NOMO-1 (cell line): ENCODE data around the gene ARMH1.

ENCODE experiments used
- DNase-seq, 2 experiments: peaks; one replicate each; lab custom pipeline; 2025; ENCODE audit not compliant: unreplicated experiment in 2 of 2; lab: John Stamatoyannopoulos, UW

The ARMH1 gene

GRCh38 chr1:44643721-44644334 is 30.7 kb upstream of the ARMH1 start:
- DNase-seq = no peak

- DNase-seq = no peak
Observed at GRCh38 chr1:44644806-44645205, 29.7 kb upstream of the ARMH1 start.

GRCh38 chr1:44645476-44646244 is 28.9 kb upstream of the ARMH1 start:
- no peak for DNase-seq

GRCh38 chr1:44646261-44647110 is 28.0 kb upstream of the ARMH1 start:
- no peak for DNase-seq

- DNase-seq = no peak
Observed at GRCh38 chr1:44647896-44648295, 26.6 kb upstream of the ARMH1 start.

- no peak for DNase-seq
Observed at GRCh38 chr1:44648529-44649250, 25.8 kb upstream of the ARMH1 start.

- DNase-seq = no peak
Observed at GRCh38 chr1:44649788-44650158, 24.7 kb upstream of the ARMH1 start.

GRCh38 chr1:44650159-44650831 is 24.2 kb upstream of the ARMH1 start:
- DNase-seq = no peak

GRCh38 chr1:44651069-44651468 is 23.4 kb upstream of the ARMH1 start:
- no peak for DNase-seq

- DNase-seq = peak; percentile 29 to 37
Observed at GRCh38 chr1:44652445-44653106, 21.9 kb upstream of the ARMH1 start.

- no peak for DNase-seq
Observed at GRCh38 chr1:44653107-44653964, 21.2 kb upstream of the ARMH1 start.

- DNase-seq = no peak
Observed at GRCh38 chr1:44654621-44655187, 19.8 kb upstream of the ARMH1 start.

GRCh38 chr1:44655609-44656008 is 18.9 kb upstream of the ARMH1 start:
- DNase-seq = peak; percentile 15 to 19

GRCh38 chr1:44659566-44659965 is 14.9 kb upstream of the ARMH1 start:
- DNase-seq = no peak

GRCh38 chr1:44660176-44660575 is 14.3 kb upstream of the ARMH1 start:
- no peak for DNase-seq

GRCh38 chr1:44661781-44662682 is 12.5 kb upstream of the ARMH1 start:
- no peak for DNase-seq

GRCh38 chr1:44662683-44663030 is 11.9 kb upstream of the ARMH1 start:
- no peak for DNase-seq

GRCh38 chr1:44663417-44663816 is 11.1 kb upstream of the ARMH1 start:
- no peak for DNase-seq
